GM23338 (cell line): ENCODE data around the gene CLEC18B. TPM values are rescaled to one million over a fixed set of nuclear protein-coding genes. Genes with fewer than 3 reads are reported as not detected.
"Not testable (repeated sequence)": the region's sequence is repeated elsewhere in the genome, so short reads cannot be mapped to it uniquely, and the experiment has no call there.

Source experiments
- ATAC-seq: fragments of 200-7000 bp; cut with Tn5 transposase; 3 replicates; pipeline ENCODE4 v1.9.1; 2020
- DNase-seq: peaks from one replicate; pipeline ENCODE4 v3.0.0-alpha.2; 2015; ENCODE audit warnings: low spot score
- H2AFZ ChIP-seq: fragments of 200-600 bp; sonication (generic); 2 replicates; pipeline ENCODE4 v1.8.0; 2016; ENCODE audit warnings: antibody characterized with exemption, mild to moderate bottlenecking, moderate library complexity
- H3F3A ChIP-seq: fragments of 200-600 bp; sonication (generic); replicated peaks from 2 replicates; pipeline ENCODE4 v1.8.0; 2017; ENCODE audit warnings: antibody characterized with exemption, mixed run types, low read depth
- H3K27ac ChIP-seq: fragments of 200-600 bp; sonication (generic); 2 replicates; pipeline ENCODE4 v1.6.1; 2016; ENCODE audit warnings: low read depth
- H3K27me3 ChIP-seq: fragments of 200-600 bp; sonication (generic); 2 replicates; pipeline ENCODE4 v1.8.0; 2016; ENCODE audit warnings: mild to moderate bottlenecking, mixed run types, moderate library complexity; ENCODE audit not compliant: insufficient read depth
- H3K36me3 ChIP-seq: fragments of 200-600 bp; sonication (generic); 2 replicates; pipeline ENCODE4 v1.8.0; 2016; ENCODE audit warnings: mild to moderate bottlenecking; ENCODE audit not compliant: insufficient read depth
- H3K4me1 ChIP-seq: fragments of 200-600 bp; sonication (generic); 2 replicates; pipeline ENCODE4 v1.8.0; 2016; ENCODE audit warnings: mild to moderate bottlenecking, moderate library complexity; ENCODE audit not compliant: insufficient read depth
- H3K4me2 ChIP-seq: fragments of 200-600 bp; sonication (generic); 2 replicates; pipeline ENCODE4 v1.7.1; 2017; ENCODE audit warnings: mixed run types
- H3K4me3 ChIP-seq: fragments of 200-600 bp; sonication (generic); 2 replicates; pipeline ENCODE4 v1.6.1; 2016; ENCODE audit warnings: mixed run types
- H3K79me2 ChIP-seq: fragments of 200-600 bp; sonication (generic); replicated peaks from 2 replicates; pipeline ENCODE4 v1.8.0; 2017; ENCODE audit warnings: mild to moderate bottlenecking; ENCODE audit not compliant: insufficient read depth
- H3K9me2 ChIP-seq: fragments of 200-600 bp; sonication (generic); 2 replicates; pipeline ENCODE4 v1.8.0; 2017; ENCODE audit not compliant: insufficient read depth
- H4K20me1 ChIP-seq: fragments of 200-600 bp; sonication (generic); replicated peaks from 2 replicates; pipeline ENCODE4 v1.8.0; 2017; ENCODE audit warnings: mild to moderate bottlenecking; ENCODE audit not compliant: insufficient read depth
- H3K27ac Mint-ChIP-seq: 2 replicates; pipeline ENCODE4 v1.8.0; 2020; ENCODE audit warnings: inconsistent platforms, mild to moderate bottlenecking, moderate library complexity, mixed read lengths
- H3K27me3 Mint-ChIP-seq: 3 replicates; pipeline ENCODE4 v1.8.0; 2022; ENCODE audit warnings: low read depth, mild to moderate bottlenecking, moderate library complexity, mixed read lengths, inconsistent platforms; ENCODE audit not compliant: insufficient read depth, poor library complexity
- H3K36me3 Mint-ChIP-seq: 3 replicates; pipeline ENCODE4 v1.8.0; 2021; ENCODE audit warnings: low read depth, mild to moderate bottlenecking, inconsistent platforms, moderate library complexity, mixed read lengths
- H3K4me1 Mint-ChIP-seq: 3 replicates; pipeline ENCODE4 v1.8.0; 2020; ENCODE audit warnings: mild to moderate bottlenecking, inconsistent platforms, mixed read lengths
- H3K4me3 Mint-ChIP-seq: 3 replicates; pipeline ENCODE4 v1.8.0; 2021; ENCODE audit warnings: moderate library complexity, mild to moderate bottlenecking, inconsistent platforms, mixed read lengths
- H3K9me3 Mint-ChIP-seq: 3 replicates; pipeline ENCODE4 v1.8.0; 2020; ENCODE audit warnings: moderate library complexity, mild to moderate bottlenecking, inconsistent platforms, mixed read lengths
- polyA plus RNA-seq: library from polyadenylated mRNA; unstranded; fragments of >200 nt; fragmentation: Nextera tagmentation; extraction: Ambion mirVana; gene quantifications from 2 replicates; pipeline ENCODE4 v1.2.1, GENCODE V29; 2016
- total RNA-seq: library from RNA; depleted of rRNA; stranded (reverse); fragments of >200 nt; shearing (Covaris generic); gene quantifications from 2 replicates; pipeline ENCODE4 v1.2.3, GENCODE V29; 2014
- TF ChIP-seq, protein P1 (sequence below), 2 experiments: fragments of 200-600 bp in 1 of 2; sonication (generic) in 1 of 2; conservative IDR thresholded peaks; 2 replicates each; pipeline versions ENCODE4 v1.5.1 to v1.6.1; 2016 to 2017; ENCODE audit warnings: antibody characterized with exemption in 2 of 2, low read depth in 2 of 2, mild to moderate bottlenecking in 2 of 2, moderate library complexity in 1 of 2

The CLEC18B gene
- total and polyA plus RNA-seq, 2 experiments from 2014 or later: 0.23 TPM; not detected in 1

DNA sequence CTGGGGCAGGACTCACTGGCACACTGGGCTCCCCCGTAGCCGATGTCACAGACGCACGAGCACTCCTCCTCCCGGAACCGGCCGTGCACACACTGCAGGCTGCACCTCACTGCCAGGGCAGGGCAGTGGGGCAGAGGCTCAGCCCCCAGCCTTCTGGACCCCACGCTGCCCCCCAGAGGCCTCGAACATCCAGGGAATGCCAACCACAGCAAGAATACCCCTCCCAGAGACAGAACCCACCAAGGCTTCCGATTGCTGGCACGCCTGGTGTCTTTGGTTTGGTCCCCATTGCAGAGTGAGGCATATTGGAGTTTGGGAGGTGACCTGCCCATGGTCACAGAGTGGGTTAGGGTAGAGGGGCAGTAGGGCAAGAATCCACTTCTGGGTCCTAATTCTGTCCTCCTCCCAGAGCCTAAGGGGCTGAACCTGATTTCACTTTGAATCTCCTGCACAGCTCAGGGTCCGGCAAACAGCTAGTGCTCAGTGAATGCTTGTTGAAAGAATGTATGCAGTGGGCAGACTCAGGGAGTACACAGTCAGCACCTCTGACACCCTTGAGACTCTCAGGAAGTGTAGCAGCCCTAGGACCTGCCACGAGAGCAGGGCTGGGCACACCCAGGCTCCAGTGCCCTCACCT is 9.0 kb downstream of the CLEC18B start:
- H3K9me3 Mint-ChIP-seq, H3K27me3 ChIP-seq, H3K27ac Mint-ChIP-seq, H3K27ac ChIP-seq, H3F3A ChIP-seq, H3K4me2 ChIP-seq, H4K20me1 ChIP-seq, H3K36me3 ChIP-seq, H3K9me2 ChIP-seq, H3K4me3 ChIP-seq, DNase-seq, H3K27me3 Mint-ChIP-seq, H3K4me1 Mint-ChIP-seq, H3K4me3 Mint-ChIP-seq, H3K4me1 ChIP-seq, H2AFZ ChIP-seq, H3K36me3 Mint-ChIP-seq, H3K79me2 ChIP-seq: not testable (repeated sequence)
- peak; percentile 46 for ATAC-seq
- TF ChIP-seq, protein P1, sequence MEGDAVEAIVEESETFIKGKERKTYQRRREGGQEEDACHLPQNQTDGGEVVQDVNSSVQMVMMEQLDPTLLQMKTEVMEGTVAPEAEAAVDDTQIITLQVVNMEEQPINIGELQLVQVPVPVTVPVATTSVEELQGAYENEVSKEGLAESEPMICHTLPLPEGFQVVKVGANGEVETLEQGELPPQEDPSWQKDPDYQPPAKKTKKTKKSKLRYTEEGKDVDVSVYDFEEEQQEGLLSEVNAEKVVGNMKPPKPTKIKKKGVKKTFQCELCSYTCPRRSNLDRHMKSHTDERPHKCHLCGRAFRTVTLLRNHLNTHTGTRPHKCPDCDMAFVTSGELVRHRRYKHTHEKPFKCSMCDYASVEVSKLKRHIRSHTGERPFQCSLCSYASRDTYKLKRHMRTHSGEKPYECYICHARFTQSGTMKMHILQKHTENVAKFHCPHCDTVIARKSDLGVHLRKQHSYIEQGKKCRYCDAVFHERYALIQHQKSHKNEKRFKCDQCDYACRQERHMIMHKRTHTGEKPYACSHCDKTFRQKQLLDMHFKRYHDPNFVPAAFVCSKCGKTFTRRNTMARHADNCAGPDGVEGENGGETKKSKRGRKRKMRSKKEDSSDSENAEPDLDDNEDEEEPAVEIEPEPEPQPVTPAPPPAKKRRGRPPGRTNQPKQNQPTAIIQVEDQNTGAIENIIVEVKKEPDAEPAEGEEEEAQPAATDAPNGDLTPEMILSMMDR (conservative IDR thresholded peaks at IDR 0.05; ENCODE audit: low read depth in 2 of 2): 0 out of 4 replicates have a peak, but pooled peaks of 1 of the 2 experiments have one; percentile 15

DNA sequence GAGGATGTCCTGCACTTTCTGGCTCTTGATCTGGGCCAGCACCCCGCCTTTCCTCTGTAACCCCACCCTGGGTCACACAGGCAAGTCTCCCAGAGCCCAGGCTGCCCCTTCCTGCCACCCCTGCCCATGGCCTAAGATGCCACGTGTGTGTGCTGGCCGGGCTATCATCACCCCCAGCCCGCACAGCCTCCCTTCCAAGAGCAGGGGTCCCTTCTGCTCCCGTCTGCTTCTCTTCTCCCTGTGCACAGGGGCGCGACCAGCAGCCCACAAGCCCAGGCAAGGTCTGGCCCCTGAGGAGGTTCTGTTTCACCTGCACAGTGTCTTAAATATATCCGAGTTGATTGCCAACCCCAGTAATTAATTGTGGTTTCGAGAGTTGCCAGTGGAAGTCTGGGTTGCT is 10.3 kb downstream of the CLEC18B start:
- H3F3A ChIP-seq, H3K4me1 ChIP-seq, H3K4me1 Mint-ChIP-seq, H3K27ac ChIP-seq, H3K27ac Mint-ChIP-seq, H3K27me3 Mint-ChIP-seq, H3K9me2 ChIP-seq, H3K4me3 ChIP-seq, H4K20me1 ChIP-seq, H3K36me3 ChIP-seq, DNase-seq, H3K4me2 ChIP-seq, H3K36me3 Mint-ChIP-seq, H2AFZ ChIP-seq, H3K27me3 ChIP-seq, ATAC-seq, H3K9me3 Mint-ChIP-seq, H3K4me3 Mint-ChIP-seq, H3K79me2 ChIP-seq: not testable (repeated sequence)

DNA sequence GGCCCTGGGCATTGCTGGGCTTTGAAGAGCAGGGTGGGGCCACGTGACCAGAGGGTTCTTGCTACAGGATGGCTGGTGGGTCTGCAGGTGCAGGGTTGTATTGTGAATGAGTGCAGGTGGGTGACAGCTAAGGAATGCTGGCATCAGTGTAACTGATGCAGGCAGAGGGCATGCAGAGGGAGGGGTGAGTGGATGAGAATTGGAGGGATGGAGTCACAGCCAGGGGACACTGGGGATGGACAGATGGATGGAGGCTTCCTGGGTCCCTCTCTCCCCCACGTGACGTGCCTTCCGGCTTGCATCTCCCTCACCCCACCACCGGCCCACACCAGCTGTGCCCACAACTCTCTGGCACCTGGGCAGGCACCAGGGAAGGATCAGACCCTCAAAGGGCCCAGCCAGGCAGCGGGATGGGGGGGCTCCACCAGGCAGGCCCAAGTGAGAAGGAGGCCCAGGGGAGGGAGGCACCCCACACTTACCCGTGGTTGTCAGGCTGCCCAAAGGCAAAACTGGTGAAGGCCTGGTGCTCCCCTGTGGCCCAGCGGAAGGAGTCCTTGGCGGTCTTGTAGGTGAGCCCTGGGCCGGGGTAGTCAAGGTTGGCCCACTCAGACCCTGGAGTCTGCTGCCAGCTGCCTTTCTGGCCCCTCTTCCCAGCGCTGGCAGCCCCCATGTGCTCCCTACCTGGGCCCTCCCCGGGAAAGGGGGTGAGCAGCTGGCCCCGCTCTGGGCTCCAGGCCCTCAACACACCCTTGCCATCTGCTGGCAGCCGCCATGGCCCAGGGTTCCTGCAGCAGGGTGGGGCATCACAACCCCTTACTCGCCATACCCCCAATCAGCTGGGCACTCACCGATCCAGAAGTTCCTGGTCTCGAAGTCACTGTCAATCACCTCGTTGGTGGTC is 11.0 kb downstream of the CLEC18B start:
- not testable (repeated sequence) for ATAC-seq

DNA sequence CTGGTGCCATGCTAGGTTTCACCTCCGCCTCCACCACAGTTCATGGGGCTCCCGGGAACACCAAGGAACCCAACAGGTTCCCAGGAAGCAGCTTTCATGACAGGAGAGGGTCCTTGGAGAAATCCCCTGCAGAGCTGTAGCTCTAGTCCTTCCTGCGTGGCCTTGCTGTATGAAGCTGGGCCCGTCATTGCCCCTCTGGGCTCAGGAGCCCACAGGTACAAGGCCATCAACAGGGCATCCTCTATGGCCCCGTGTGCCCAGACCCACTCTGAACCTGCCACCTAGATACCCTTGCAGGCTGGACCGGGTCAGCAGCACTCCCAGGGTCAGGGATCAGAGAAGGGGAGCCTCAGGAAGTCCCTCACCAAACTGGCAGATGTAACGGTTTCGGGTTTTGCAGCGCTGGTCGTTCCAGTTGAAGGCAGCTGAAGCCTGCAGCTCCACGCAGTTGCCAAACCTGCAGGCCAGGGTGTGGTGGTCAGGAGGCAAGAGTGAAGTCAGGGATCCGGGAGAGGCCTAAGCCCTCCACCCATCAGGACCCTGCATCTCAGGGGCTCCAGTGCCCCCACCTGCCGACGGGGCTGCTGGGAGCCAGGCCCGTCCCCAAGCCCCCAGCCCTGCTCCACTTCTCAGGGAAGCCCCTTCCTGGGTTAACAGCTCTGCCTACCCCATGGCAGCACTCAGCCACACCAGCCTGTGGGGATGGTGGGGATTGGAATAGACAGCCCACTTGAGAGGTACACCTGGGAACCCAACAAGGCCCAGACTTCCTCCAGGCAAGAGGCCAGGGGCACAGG is 11.9 kb downstream of the CLEC18B start:
- H3K27ac Mint-ChIP-seq, ATAC-seq, H3K79me2 ChIP-seq, H3K27me3 ChIP-seq, H3K4me1 Mint-ChIP-seq, H3K4me3 ChIP-seq, H3K4me2 ChIP-seq, H3K36me3 Mint-ChIP-seq, H2AFZ ChIP-seq, H3K4me1 ChIP-seq, H3K27ac ChIP-seq, H3K27me3 Mint-ChIP-seq, H3K9me3 Mint-ChIP-seq, H4K20me1 ChIP-seq, H3K4me3 Mint-ChIP-seq, H3F3A ChIP-seq, DNase-seq, H3K36me3 ChIP-seq, H3K9me2 ChIP-seq: not testable (repeated sequence)

More for the DNA sequence above, 11.0 kb downstream of the CLEC18B start:
- H3K79me2 ChIP-seq, H4K20me1 ChIP-seq, H3K27me3 ChIP-seq, H3K27ac ChIP-seq, H3K4me3 Mint-ChIP-seq, H2AFZ ChIP-seq, H3K4me2 ChIP-seq, H3K9me2 ChIP-seq, H3K4me1 Mint-ChIP-seq, H3K4me1 ChIP-seq, H3K36me3 ChIP-seq, H3K27me3 Mint-ChIP-seq, DNase-seq, H3K36me3 Mint-ChIP-seq, H3K4me3 ChIP-seq, H3F3A ChIP-seq, H3K9me3 Mint-ChIP-seq, H3K27ac Mint-ChIP-seq: not testable (repeated sequence)

DNA sequence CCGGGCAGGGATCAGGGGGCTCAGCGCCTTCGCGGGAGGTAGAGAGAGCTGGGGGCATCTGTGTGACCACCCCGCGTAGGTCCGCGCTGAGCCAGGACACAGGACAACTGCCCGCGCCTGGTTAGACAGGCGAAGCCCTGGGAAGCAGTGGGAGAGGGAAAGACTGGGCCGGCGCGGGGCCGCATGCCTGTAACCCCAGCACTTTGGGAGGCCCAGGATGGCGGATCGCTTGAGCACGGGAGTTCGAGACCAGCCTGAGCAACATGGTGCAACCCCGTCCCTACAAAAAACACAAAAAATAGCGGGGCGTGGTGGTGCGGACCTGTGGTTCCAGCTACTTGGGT is 13.9 kb downstream of the CLEC18B start:
- H3K36me3 Mint-ChIP-seq, H3K9me3 Mint-ChIP-seq, H3K36me3 ChIP-seq, H3K27me3 Mint-ChIP-seq, H3K79me2 ChIP-seq, H3K4me1 ChIP-seq, H3K27ac ChIP-seq, H2AFZ ChIP-seq, H3K27me3 ChIP-seq, H3K27ac Mint-ChIP-seq, H4K20me1 ChIP-seq, H3K9me2 ChIP-seq, H3K4me2 ChIP-seq, H3K4me1 Mint-ChIP-seq, H3F3A ChIP-seq: not testable (repeated sequence)
- peak; percentile 57 for DNase-seq
- H3K4me3 Mint-ChIP-seq: peak overlapping the region; percentile 66; the same call in 2 of the 3 replicates
- peak overlapping the region; percentile 52; the same call in 1 of the 2 replicates for H3K4me3 ChIP-seq
- peak; percentile 58 for ATAC-seq
